K562 (cell line): ENCODE measurements around the gene ITSN2.

Source experiments
- ARID1B ChIP-seq: fragments of 450-650 bp; IDR thresholded peaks from 2 replicates; pipeline ENCODE4 v1.6.1; 2016; ENCODE audit warnings: antibody characterized with exemption, mild to moderate bottlenecking, inconsistent platforms
- ETV5 ChIP-seq: sonication (generic); formaldehyde crosslinking; IDR thresholded peaks from 2 replicates; pipeline ENCODE4 v1.4.0; 2020; ENCODE audit warnings: low read depth, mild to moderate bottlenecking, missing genetic modification reagents
- FOXM1 ChIP-seq, 2 experiments: fragments of 450-650 bp in 1 of 2; sonication (generic) in 1 of 2; formaldehyde crosslinking in 1 of 2; IDR thresholded peaks; 2 replicates each; pipeline versions ENCODE4 v1.6.1 to v1.9.0; 2017 to 2022; ENCODE audit warnings: low read depth in 2 of 2, mild to moderate bottlenecking in 2 of 2, missing genetic modification reagents in 1 of 2, moderate library complexity in 1 of 2
- GATA2 ChIP-seq: sonication (generic); formaldehyde crosslinking; IDR thresholded peaks from 2 replicates; pipeline ENCODE4 v1.4.0; 2020; ENCODE audit warnings: mild to moderate bottlenecking, missing genetic modification reagents
- HNRNPL ChIP-seq: fragments of 200-400 bp; formaldehyde crosslinking; IDR thresholded peaks from 2 replicates; pipeline ENCODE4 v1.6.1; 2017; ENCODE audit warnings: low read depth, mild to moderate bottlenecking, low read length
- NFIX ChIP-seq: fragments of 250-450 bp; sonication (Bioruptor Pico); IDR thresholded peaks from 2 replicates; pipeline ENCODE4 v1.4.0; 2020; ENCODE audit warnings: low read depth, mild to moderate bottlenecking, moderate library complexity
- POLR2A ChIP-seq: fragments of 450-650 bp; conservative IDR thresholded peaks from 2 replicates; pipeline ENCODE4 v1.6.1; 2016
- TCF7 ChIP-seq: sonication (generic); IDR thresholded peaks from 2 replicates; pipeline ENCODE4 v1.6.1; 2016; ENCODE audit warnings: antibody characterized with exemption, borderline replicate concordance
- ZBTB33 ChIP-seq: sonication (generic); formaldehyde crosslinking; IDR thresholded peaks from 2 replicates; pipeline ENCODE4 v1.8.1; 2023; ENCODE audit warnings: mild to moderate bottlenecking, missing genetic modification reagents
- ZNF696 ChIP-seq: fragments of 250-450 bp; sonication (Bioruptor Pico); conservative IDR thresholded peaks from 2 replicates; pipeline ENCODE4 v1.4.0; 2020; ENCODE audit warnings: mild to moderate bottlenecking, moderate library complexity
- TF ChIP-seq, protein P1 (sequence below): sonication (generic); formaldehyde crosslinking; IDR thresholded peaks from 2 replicates; pipeline ENCODE4 v1.9.0; 2022; ENCODE audit warnings: mild to moderate bottlenecking, missing genetic modification reagents
- TF ChIP-seq, protein P2 (sequence below): fragments of 250-450 bp; sonication (Bioruptor Pico); IDR thresholded peaks from 2 replicates; pipeline ENCODE4 v1.9.0; 2021; ENCODE audit warnings: mild to moderate bottlenecking
- TF ChIP-seq, protein P3 (sequence below), 3 experiments: IDR thresholded peaks in 2 of 3; conservative IDR thresholded peaks in 1 of 3; 2 replicates each; pipeline ENCODE4 v1.5.1; 2011 to 2012; ENCODE audit warnings: low read length in 3 of 3, mild to moderate bottlenecking in 3 of 3, control low read depth in 2 of 3, improper control_type of control experiment in 1 of 3, inconsistent platforms in 1 of 3, low read depth in 1 of 3, mixed read lengths in 1 of 3, moderate library complexity in 1 of 3; ENCODE audit not compliant: insufficient read depth in 2 of 3

DNA sequence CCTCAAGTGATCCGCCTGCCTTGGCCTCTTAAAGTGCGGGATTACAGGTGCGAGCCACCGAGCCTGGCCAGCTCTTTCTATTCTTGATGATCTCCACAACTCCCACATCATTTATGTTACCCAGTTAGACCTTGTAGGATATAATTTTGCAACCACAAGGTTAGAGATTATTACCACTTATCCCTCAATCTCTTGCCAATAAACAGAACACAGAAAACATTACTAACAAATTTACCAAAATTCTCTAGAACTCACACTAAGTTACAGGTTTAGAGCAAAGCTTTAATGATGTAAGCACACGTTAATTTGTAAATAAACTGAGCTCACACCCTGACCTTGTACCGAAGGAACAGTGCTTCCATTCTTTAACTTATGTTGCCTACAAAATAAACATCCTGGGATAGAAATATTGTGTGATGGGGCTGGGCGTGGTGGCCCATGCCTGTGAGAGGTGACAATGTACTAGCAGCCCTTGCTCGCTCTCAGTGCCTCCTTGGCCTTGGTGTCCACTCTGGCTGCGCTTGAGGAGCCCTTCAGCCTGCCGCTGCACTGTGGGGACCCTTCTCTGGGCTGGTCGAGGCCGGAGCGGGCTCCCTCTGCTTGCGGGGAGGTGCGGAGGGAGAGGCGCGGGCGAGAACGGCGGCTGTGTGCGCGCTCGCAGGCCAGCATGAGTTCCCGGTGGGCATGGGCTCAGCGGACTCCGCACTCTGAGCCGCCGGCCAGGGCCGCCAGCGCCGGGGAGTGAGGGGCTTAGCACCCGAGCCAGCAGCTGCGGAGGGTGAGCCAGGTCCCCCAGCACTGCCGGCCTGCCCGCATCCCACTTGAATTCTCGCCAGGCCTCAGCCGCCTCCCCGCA lies 42.1 kb upstream of the ITSN2 start:
- TF ChIP-seq POLR2A: no peak
- no peak for TF ChIP-seq TCF7
- TF ChIP-seq, protein P1, sequence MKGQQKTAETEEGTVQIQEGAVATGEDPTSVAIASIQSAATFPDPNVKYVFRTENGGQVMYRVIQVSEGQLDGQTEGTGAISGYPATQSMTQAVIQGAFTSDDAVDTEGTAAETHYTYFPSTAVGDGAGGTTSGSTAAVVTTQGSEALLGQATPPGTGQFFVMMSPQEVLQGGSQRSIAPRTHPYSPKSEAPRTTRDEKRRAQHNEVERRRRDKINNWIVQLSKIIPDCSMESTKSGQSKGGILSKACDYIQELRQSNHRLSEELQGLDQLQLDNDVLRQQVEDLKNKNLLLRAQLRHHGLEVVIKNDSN (CRISPR knock-in tag): no peak
- TF ChIP-seq HNRNPL: no peak
- no peak for TF ChIP-seq ETV5 (CRISPR knock-in tag)
- no peak for TF ChIP-seq ZNF696
- TF ChIP-seq, protein P2, sequence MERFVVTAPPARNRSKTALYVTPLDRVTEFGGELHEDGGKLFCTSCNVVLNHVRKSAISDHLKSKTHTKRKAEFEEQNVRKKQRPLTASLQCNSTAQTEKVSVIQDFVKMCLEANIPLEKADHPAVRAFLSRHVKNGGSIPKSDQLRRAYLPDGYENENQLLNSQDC (CRISPR knock-in tag): no peak
- TF ChIP-seq NFIX (CRISPR knock-in tag): no peak
- no peak for TF ChIP-seq ZBTB33
- TF ChIP-seq, protein P3, sequence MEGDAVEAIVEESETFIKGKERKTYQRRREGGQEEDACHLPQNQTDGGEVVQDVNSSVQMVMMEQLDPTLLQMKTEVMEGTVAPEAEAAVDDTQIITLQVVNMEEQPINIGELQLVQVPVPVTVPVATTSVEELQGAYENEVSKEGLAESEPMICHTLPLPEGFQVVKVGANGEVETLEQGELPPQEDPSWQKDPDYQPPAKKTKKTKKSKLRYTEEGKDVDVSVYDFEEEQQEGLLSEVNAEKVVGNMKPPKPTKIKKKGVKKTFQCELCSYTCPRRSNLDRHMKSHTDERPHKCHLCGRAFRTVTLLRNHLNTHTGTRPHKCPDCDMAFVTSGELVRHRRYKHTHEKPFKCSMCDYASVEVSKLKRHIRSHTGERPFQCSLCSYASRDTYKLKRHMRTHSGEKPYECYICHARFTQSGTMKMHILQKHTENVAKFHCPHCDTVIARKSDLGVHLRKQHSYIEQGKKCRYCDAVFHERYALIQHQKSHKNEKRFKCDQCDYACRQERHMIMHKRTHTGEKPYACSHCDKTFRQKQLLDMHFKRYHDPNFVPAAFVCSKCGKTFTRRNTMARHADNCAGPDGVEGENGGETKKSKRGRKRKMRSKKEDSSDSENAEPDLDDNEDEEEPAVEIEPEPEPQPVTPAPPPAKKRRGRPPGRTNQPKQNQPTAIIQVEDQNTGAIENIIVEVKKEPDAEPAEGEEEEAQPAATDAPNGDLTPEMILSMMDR (IDR thresholded peaks at IDR 0.05 in 2 of 3, conservative IDR thresholded peaks at IDR 0.05 in 1 of 3; ENCODE audit: insufficient read depth in 2 of 3, low read depth in 1 of 3, low read length in 3 of 3): no peak
- no peak for TF ChIP-seq FOXM1 (IDR thresholded peaks at IDR 0.05; ENCODE audit: low read depth)
- no peak for TF ChIP-seq FOXM1 (CRISPR knock-in tag; IDR thresholded peaks at IDR 0.05; ENCODE audit: low read depth)
- TF ChIP-seq GATA2: no peak
- no peak for TF ChIP-seq ARID1B
